Measurements from ENCODE around the gene DIPK1B. TPM values are rescaled to one million over a fixed set of nuclear protein-coding genes. Genes with fewer than 3 reads are reported as not detected.

The DIPK1B gene
- total RNA-seq, 1 experiment from 2014 or later: 26.3 TPM

DNA sequence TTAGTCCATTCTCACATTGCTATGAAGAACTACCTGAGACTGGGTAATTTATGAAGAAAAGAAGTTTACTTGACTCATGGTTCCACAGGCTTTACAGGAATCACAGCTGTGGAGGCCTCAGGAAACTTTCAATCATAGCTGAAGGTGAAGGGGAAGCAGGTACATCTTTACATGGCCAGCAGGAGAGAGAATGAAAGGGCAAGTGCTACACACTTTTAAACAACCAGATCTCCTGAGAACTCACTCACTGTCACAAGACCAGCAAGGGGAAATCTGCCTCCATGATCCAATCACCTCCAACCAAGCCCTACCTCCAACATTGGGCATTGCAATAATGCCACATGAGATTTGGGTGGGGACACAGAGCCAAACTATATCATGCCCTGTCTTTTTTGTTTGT lies 39.4 kb downstream of the DIPK1B start:
- no peaks in the 10 kb centered on the region for H3K36me3 ChIP-seq (ENCODE audit: low read depth, low read length)
- H3K9ac ChIP-seq (ENCODE audit: low read length): no peak overlapping the region
- H4K20me1 ChIP-seq (ENCODE audit: low read length): no peaks in the 10 kb centered on the region
- TF ChIP-seq EZH2 (IDR thresholded peaks at IDR 0.05; ENCODE audit: low read length, unreplicated experiment) (no peak), EZH2phosphoT487 (IDR thresholded peaks at IDR 0.05; ENCODE audit: borderline replicate concordance, low read length) (no peak)
- TF ChIP-seq, protein P1, sequence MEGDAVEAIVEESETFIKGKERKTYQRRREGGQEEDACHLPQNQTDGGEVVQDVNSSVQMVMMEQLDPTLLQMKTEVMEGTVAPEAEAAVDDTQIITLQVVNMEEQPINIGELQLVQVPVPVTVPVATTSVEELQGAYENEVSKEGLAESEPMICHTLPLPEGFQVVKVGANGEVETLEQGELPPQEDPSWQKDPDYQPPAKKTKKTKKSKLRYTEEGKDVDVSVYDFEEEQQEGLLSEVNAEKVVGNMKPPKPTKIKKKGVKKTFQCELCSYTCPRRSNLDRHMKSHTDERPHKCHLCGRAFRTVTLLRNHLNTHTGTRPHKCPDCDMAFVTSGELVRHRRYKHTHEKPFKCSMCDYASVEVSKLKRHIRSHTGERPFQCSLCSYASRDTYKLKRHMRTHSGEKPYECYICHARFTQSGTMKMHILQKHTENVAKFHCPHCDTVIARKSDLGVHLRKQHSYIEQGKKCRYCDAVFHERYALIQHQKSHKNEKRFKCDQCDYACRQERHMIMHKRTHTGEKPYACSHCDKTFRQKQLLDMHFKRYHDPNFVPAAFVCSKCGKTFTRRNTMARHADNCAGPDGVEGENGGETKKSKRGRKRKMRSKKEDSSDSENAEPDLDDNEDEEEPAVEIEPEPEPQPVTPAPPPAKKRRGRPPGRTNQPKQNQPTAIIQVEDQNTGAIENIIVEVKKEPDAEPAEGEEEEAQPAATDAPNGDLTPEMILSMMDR (conservative IDR thresholded peaks at IDR 0.05; ENCODE audit: low read depth, low read length): no peak
- H3K9me2 ChIP-seq (replicated peaks; ENCODE audit: low read length): no peaks in the 10 kb centered on the region
- ChIA-PET CTCF (no interaction called here), POLR2A (ENCODE audit: unreplicated experiment) (no interaction called here)
- no peaks in the 10 kb centered on the region for H3F3A ChIP-seq (ENCODE audit: low read length, unreplicated experiment)
- intact Hi-C loops (cut with micrococcal nuclease): no loop called here
- H3K4me1 ChIP-seq (ENCODE audit: insufficient read depth, low read length): no peaks in the 10 kb centered on the region
- no peak overlapping the region for H3K4me2 ChIP-seq (ENCODE audit: low read length)
- no peak overlapping the region for H3K4me3 ChIP-seq (ENCODE audit: low read length)
- no peak overlapping the region for H2AFZ ChIP-seq (ENCODE audit: low read length)
- ATAC-seq: no peak
- no peaks in the 10 kb centered on the region for H3K79me2 ChIP-seq (ENCODE audit: low read length)
- no peak overlapping the region for H3K27ac ChIP-seq (ENCODE audit: low read length)
- no peaks in the 10 kb centered on the region for H3K27me3 ChIP-seq (ENCODE audit: low read length)
- no TSS peak for BruUV-seq (replicated peaks)
- no peak for DNase-seq
- no peaks in the 10 kb centered on the region for H3K9me3 ChIP-seq (ENCODE audit: low read length)

DNA sequence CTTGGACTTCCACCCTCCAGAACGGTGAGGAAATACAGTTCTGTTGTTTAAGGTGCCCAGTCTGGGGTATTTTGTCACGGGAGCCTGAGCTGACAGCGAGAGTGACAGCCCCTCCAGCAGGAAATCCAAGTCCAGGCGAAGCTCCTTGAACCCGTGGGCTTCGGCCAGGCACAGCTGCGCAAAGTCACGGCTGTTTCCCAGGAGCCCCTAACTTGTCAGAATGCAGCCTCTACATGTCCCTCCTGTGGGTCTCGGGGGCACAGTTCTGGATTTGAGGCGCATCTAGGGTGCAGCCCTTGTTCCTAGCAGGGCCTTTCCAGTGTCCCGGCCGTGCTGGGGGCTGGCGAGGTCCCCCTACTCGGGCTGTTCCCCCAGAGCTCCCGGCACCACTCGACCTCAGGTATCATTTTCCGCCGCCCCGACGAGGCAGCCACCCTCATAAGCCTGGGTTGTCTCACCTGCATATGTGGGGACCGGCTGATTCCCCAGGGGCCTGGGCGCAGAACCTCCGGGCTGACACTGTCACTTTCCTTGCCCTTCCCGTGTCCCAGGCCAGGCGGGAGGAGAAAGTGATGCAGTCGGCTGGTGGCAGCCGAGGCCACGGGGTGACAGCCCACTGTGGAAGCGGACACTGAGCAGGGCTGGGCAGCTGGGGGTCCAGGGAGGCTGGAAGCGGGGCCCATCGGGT lies 41.1 kb downstream of the DIPK1B start:
- BruUV-seq (replicated peaks): no TSS peak
- no peaks in the 10 kb centered on the region for H3K4me1 ChIP-seq (ENCODE audit: insufficient read depth, low read length)

DNA sequence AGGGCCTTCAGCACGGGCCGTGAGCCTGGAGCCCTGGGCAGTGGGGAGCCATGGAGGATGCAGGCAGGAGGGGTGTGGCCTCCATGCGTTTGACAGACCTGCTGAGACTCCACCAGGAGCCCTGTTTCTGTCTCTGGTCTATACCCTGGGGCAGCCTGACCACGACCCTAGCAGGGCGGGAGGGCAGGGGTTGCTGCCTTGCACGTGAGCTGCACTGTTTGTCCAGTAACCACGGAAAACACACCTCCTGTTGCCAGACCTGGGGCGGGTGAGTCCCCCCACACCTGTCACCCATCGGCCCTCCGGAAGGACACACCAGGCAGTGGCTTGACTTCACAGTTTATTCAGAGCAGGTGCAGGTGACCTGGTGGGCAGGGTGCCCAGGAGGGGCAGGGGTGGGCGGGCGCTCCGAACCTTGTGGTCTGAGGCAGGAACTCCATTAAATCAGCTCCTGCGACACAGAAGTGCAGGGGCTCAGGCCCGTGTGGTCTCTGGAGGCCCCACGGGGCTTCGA lies 41.7 kb downstream of the DIPK1B start:
- H3K9me3 ChIP-seq (ENCODE audit: low read length): no peaks in the 10 kb centered on the region
- H3K9ac ChIP-seq (ENCODE audit: low read length): no peak overlapping the region
- H3K9me2 ChIP-seq (replicated peaks; ENCODE audit: low read length): no peaks in the 10 kb centered on the region
- CTCF ChIA-PET: no interaction called here
- H3K4me3 ChIP-seq (ENCODE audit: low read length): no peak overlapping the region
- POLR2A ChIA-PET (ENCODE audit: unreplicated experiment): no interaction called here
- TF ChIP-seq EZH2 (IDR thresholded peaks at IDR 0.05; ENCODE audit: low read length, unreplicated experiment): no peak
- TF ChIP-seq EZH2phosphoT487 (IDR thresholded peaks at IDR 0.05; ENCODE audit: borderline replicate concordance, low read length): no peak
- TF ChIP-seq, protein P1 (conservative IDR thresholded peaks at IDR 0.05; ENCODE audit: low read depth, low read length): no peak
- H4K20me1 ChIP-seq (ENCODE audit: low read length): no peaks in the 10 kb centered on the region
- BruUV-seq (replicated peaks): no TSS peak
- no peak overlapping the region for H2AFZ ChIP-seq (ENCODE audit: low read length)
- no peaks in the 10 kb centered on the region for H3K36me3 ChIP-seq (ENCODE audit: low read depth, low read length)
- H3K4me1 ChIP-seq (ENCODE audit: insufficient read depth, low read length): no peaks in the 10 kb centered on the region
- H3K27ac ChIP-seq (ENCODE audit: low read length): no peak overlapping the region
- H3F3A ChIP-seq (ENCODE audit: low read length, unreplicated experiment): no peaks in the 10 kb centered on the region
- H3K79me2 ChIP-seq (ENCODE audit: low read length): no peaks in the 10 kb centered on the region
- no peaks in the 10 kb centered on the region for H3K27me3 ChIP-seq (ENCODE audit: low read length)
- intact Hi-C loops (cut with micrococcal nuclease): no loop called here
- DNase-seq (no peak), ATAC-seq (no peak)
- H3K4me2 ChIP-seq (ENCODE audit: low read length): no peak overlapping the region

More for the DNA sequence above, 41.1 kb downstream of the DIPK1B start:
- H3K79me2 ChIP-seq (ENCODE audit: low read length): no peaks in the 10 kb centered on the region
- H3F3A ChIP-seq (ENCODE audit: low read length, unreplicated experiment): no peaks in the 10 kb centered on the region
- no peak overlapping the region for H3K4me3 ChIP-seq (ENCODE audit: low read length)
- H3K36me3 ChIP-seq (ENCODE audit: low read depth, low read length): no peaks in the 10 kb centered on the region
- H3K9ac ChIP-seq (ENCODE audit: low read length): no peak overlapping the region
- TF ChIP-seq, protein P1 (conservative IDR thresholded peaks at IDR 0.05; ENCODE audit: low read depth, low read length): no peak
- no peak for TF ChIP-seq EZH2phosphoT487 (IDR thresholded peaks at IDR 0.05; ENCODE audit: borderline replicate concordance, low read length)
- TF ChIP-seq EZH2 (IDR thresholded peaks at IDR 0.05; ENCODE audit: low read length, unreplicated experiment): no peak
- ATAC-seq (no peak), DNase-seq (no peak)
- no peaks in the 10 kb centered on the region for H4K20me1 ChIP-seq (ENCODE audit: low read length)
- H3K9me3 ChIP-seq (ENCODE audit: low read length): no peaks in the 10 kb centered on the region
- no peak overlapping the region for H2AFZ ChIP-seq (ENCODE audit: low read length)
- ChIA-PET CTCF (no interaction called here), POLR2A (ENCODE audit: unreplicated experiment) (no interaction called here)
- intact Hi-C loops (cut with micrococcal nuclease): no loop called here
- no peak overlapping the region for H3K27ac ChIP-seq (ENCODE audit: low read length)
- H3K27me3 ChIP-seq (ENCODE audit: low read length): no peaks in the 10 kb centered on the region
- H3K9me2 ChIP-seq (replicated peaks; ENCODE audit: low read length): no peaks in the 10 kb centered on the region
- no peak overlapping the region for H3K4me2 ChIP-seq (ENCODE audit: low read length)
